ENCODE measurements around the gene ARSG. TPM values are rescaled to one million over a fixed set of nuclear protein-coding genes. Genes with fewer than 3 reads are reported as not detected.
"Not testable (repeated sequence)": the region's sequence is repeated elsewhere in the genome, so short reads cannot be mapped to it uniquely, and the experiment has no call there.

The ARSG gene
- total RNA-seq, 2 experiments from 2014 or later = 9.1 to 10.7 TPM

DNA sequence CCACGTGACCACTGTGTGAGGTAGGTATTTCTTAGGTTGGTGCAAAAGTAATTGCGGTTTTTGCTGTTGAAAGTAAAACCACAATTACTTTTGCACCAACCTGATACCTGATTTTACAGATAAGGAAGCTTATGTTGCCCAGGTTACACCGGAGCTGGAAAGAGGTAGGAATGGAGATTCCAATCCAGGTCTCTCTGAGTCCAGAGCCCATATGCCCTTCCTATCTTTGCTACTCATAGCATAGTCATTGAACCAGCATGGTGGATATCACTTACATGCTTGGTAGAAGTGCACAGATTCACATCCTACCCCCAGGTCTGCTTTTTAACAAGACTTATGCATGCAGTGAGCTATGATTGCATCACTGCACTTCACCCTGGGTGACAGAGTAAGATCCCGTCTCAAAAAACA lies 61.8 kb downstream of the ARSG start:
- no peak overlapping the region for H3K4me3 Mint-ChIP-seq
- no peak overlapping the region for H3K27ac Mint-ChIP-seq
- H3K36me3 Mint-ChIP-seq (ENCODE audit: low read depth) = peaks cover 32% of the 10 kb centered on the region
- DNase-seq = no peak
- no peaks in the 10 kb centered on the region for H3K27me3 Mint-ChIP-seq (ENCODE audit: low read depth)
- POLR2A ChIA-PET = interaction anchor here (3.1 kb wide), 1 partner anchor 61 kb away, joined by 14 read pairs; the partner anchor contains the start of genes ARSG and SLC16A6
- peaks cover 88% of the 10 kb centered on the region for H3K4me1 Mint-ChIP-seq (ENCODE audit: low read depth)
- no peak for ATAC-seq
- CTCF ChIA-PET = interaction anchor here (0.7 to 5.5 kb wide), 8 partner anchors 8 to 89 kb away, joined by 3 to 35 read pairs (median 3); no protein-coding TSS in a partner anchor
- H3K9me3 Mint-ChIP-seq (ENCODE audit: insufficient read depth) = no peaks in the 10 kb centered on the region

DNA sequence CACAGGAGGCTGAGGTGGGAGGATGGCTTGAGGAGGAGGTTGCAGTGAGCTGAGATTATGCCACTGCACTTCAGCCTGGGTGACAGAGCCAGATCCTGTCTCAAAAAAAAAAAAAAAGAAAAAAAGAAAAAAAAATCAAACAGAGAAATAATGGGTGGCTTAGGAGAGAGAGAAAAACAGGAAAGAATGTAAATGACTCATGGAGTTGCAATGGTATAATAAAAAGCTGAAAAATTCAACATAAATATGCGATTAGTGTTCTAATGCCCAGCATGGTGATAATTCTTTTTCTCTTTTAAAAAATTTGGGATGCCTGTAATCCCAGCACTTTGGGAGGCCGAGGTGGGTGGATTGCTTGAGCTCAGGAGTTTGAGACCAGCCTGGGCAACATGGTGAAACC lies 63.0 kb downstream of the ARSG start:
- H3K27me3 Mint-ChIP-seq (ENCODE audit: low read depth); H3K9me3 Mint-ChIP-seq (ENCODE audit: insufficient read depth); H3K4me3 Mint-ChIP-seq; ATAC-seq; DNase-seq: not testable (repeated sequence)
- H3K4me1 Mint-ChIP-seq (ENCODE audit: low read depth) = peaks cover 83% of the 10 kb centered on the region
- CTCF ChIA-PET = interaction anchor here (1.0 to 5.5 kb wide), 10 partner anchors 9 to 105 kb away, joined by 3 to 35 read pairs (median 4); no protein-coding TSS in a partner anchor
- H3K27ac Mint-ChIP-seq = peak overlapping the region; percentile 26
- H3K36me3 Mint-ChIP-seq (ENCODE audit: low read depth) = peaks cover 27% of the 10 kb centered on the region
- POLR2A ChIA-PET = interaction anchor here (1.1 to 3.1 kb wide), 2 partner anchors 57 to 62 kb away, joined by 3 to 14 read pairs; partner anchors contain the start of genes ARSG and SLC16A6

DNA sequence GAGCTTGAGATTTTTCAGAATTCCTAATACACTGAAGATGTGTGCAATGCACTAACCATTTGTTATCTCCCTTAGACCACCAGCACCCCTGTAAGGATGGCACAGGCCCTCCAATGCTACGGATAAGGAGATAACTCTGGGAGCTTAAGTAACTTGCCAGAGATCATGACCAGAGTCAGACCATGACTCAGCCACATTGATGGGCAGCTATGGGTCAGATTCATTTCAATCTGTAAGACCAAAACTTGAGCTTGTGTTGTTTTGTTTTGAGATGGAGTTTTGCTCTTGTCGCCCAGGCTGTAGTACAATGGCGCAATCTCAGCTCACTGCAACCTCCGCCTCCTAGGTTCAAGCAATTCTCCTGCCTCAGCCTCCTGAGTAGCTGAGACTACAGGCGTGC lies 63.8 kb downstream of the ARSG start:
- POLR2A ChIA-PET = interaction anchor here (1.1 to 3.1 kb wide), 2 partner anchors 58 to 63 kb away, joined by 3 to 14 read pairs; partner anchors contain the start of genes ARSG and SLC16A6
- ATAC-seq; H3K4me3 Mint-ChIP-seq; DNase-seq; H3K9me3 Mint-ChIP-seq (ENCODE audit: insufficient read depth); H3K27me3 Mint-ChIP-seq (ENCODE audit: low read depth): not testable (repeated sequence)
- peak overlapping the region; percentile 39 for H3K27ac Mint-ChIP-seq
- CTCF ChIA-PET = interaction anchor here (1.0 to 5.5 kb wide), 12 partner anchors 10 to 104 kb away, joined by 3 to 35 read pairs (median 4); no protein-coding TSS in a partner anchor
- H3K36me3 Mint-ChIP-seq (ENCODE audit: low read depth) = peaks cover 31% of the 10 kb centered on the region
- peaks cover 82% of the 10 kb centered on the region for H3K4me1 Mint-ChIP-seq (ENCODE audit: low read depth)

DNA sequence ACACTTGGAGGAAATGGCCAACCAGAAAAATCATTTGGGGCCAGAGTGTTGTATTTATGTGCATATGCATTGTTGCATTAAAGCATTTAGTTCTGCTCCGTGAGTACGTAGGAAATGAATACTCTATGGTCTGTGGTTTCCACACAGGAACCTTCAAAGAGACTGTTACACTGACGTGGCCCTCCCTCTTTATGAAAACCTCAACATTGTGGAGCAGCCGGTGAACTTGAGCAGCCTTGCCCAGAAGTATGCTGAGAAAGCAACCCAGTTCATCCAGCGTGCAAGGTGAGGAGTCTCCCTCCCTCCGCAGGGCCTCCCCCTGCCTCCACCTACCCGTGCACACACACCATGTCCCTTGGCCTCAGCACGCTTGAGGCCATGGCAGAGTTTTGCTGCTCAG lies 65.2 kb downstream of the ARSG start:
- POLR2A ChIA-PET = interaction anchor here (0.6 to 2.5 kb wide), 7 partner anchors 11 to 916 kb away, joined by 3 to 24 read pairs (median 3); partner anchors contain the start of genes ARSG and SLC16A6
- H3K27ac Mint-ChIP-seq = peak overlapping the region; percentile 86
- H3K27me3 Mint-ChIP-seq (ENCODE audit: low read depth) = no peaks in the 10 kb centered on the region

DNA sequence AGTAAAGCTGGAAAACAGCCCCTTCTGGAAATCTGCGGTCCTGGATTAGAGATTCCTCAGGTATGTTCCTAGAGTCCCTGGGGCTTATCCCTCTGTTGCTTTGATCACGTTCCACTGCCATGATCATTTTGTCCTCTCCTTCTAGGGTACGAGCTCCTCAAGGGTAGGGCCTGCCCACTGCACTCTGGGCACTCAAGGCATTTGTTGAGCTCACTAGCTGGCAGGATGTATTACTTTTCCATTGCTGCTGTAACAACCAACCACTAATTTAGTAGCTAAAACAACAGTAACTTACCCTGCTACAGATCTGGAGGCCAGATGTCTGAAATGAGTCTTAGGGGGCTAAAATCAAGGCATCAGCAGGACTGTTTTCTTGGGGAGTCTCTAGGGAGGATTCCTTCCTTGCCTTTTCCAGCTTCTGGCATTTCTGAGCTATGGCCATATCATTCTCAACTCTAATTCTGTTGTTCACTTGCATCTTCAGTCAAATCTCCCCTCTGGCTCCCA lies 65.7 kb downstream of the ARSG start:
- no peaks in the 10 kb centered on the region for H3K9me3 Mint-ChIP-seq (ENCODE audit: insufficient read depth)
- DNase-seq (peak; percentile 48), ATAC-seq (peak; percentile 50)
- H3K27ac Mint-ChIP-seq = peak overlapping the region; percentile 86
- peaks cover 70% of the 10 kb centered on the region for H3K4me1 Mint-ChIP-seq (ENCODE audit: low read depth)
- ChIA-PET CTCF (interaction anchor here (0.9 to 5.5 kb wide), 16 partner anchors 10 to 177 kb away, joined by 3 to 35 read pairs (median 4); no protein-coding TSS in a partner anchor), POLR2A (interaction anchor here (0.8 to 2.5 kb wide), 5 partner anchors 11 to 151 kb away, joined by 3 to 24 read pairs (median 11); partner anchors contain the start of genes ARSG and SLC16A6)
- H3K27me3 Mint-ChIP-seq (ENCODE audit: low read depth) = no peaks in the 10 kb centered on the region
- peaks cover 26% of the 10 kb centered on the region for H3K36me3 Mint-ChIP-seq (ENCODE audit: low read depth)
- peak overlapping the region; percentile 60 for H3K4me3 Mint-ChIP-seq

More for the DNA sequence above, 65.2 kb downstream of the ARSG start:
- Mint-ChIP-seq H3K9me3 (ENCODE audit: insufficient read depth) (no peaks in the 10 kb centered on the region), H3K4me3 (peak overlapping the region; percentile 60), H3K4me1 (ENCODE audit: low read depth) (peaks cover 75% of the 10 kb centered on the region), H3K36me3 (ENCODE audit: low read depth) (peaks cover 30% of the 10 kb centered on the region)
- peak; percentile 88 for DNase-seq
- CTCF ChIA-PET = interaction anchor here (0.9 to 5.5 kb wide), 15 partner anchors 9 to 176 kb away, joined by 3 to 35 read pairs (median 4); no protein-coding TSS in a partner anchor
- ATAC-seq = peak; percentile 94

DNA sequence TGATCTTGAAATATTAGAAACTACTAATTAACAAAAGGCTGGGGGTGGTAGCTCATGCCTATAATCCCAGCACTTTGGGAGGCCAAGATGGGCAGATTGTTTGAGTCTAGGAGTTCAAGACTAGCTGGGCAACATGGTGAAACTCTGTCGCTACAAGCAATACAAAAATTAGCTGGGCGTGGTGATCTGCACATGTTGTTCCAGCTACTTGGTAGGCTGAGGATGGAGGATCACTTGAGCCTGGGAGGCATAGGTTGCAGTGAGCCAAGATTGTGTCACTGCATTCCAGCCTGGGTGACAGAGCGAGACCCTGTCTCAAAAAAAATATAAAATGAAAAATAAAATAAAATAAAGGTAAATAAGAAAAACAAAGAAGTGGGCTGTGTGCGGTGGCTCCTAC lies 66.6 kb downstream of the ARSG start:
- no peak overlapping the region for H3K4me3 Mint-ChIP-seq
- peaks cover 61% of the 10 kb centered on the region for H3K4me1 Mint-ChIP-seq (ENCODE audit: low read depth)
- H3K36me3 Mint-ChIP-seq (ENCODE audit: low read depth) = peaks cover 22% of the 10 kb centered on the region
- DNase-seq = no peak
- peak overlapping the region; percentile 86 for H3K27ac Mint-ChIP-seq
- no peaks in the 10 kb centered on the region for H3K9me3 Mint-ChIP-seq (ENCODE audit: insufficient read depth)
- no peak for ATAC-seq
- POLR2A ChIA-PET = interaction anchor here (2.5 kb wide), 1 partner anchor 12 kb away, joined by 18 read pairs; no protein-coding TSS in a partner anchor
- H3K27me3 Mint-ChIP-seq (ENCODE audit: low read depth) = no peaks in the 10 kb centered on the region
- CTCF ChIA-PET = interaction anchor here (1.0 to 5.5 kb wide), 7 partner anchors 25 to 104 kb away, joined by 4 to 35 read pairs (median 4); no protein-coding TSS in a partner anchor

DNA sequence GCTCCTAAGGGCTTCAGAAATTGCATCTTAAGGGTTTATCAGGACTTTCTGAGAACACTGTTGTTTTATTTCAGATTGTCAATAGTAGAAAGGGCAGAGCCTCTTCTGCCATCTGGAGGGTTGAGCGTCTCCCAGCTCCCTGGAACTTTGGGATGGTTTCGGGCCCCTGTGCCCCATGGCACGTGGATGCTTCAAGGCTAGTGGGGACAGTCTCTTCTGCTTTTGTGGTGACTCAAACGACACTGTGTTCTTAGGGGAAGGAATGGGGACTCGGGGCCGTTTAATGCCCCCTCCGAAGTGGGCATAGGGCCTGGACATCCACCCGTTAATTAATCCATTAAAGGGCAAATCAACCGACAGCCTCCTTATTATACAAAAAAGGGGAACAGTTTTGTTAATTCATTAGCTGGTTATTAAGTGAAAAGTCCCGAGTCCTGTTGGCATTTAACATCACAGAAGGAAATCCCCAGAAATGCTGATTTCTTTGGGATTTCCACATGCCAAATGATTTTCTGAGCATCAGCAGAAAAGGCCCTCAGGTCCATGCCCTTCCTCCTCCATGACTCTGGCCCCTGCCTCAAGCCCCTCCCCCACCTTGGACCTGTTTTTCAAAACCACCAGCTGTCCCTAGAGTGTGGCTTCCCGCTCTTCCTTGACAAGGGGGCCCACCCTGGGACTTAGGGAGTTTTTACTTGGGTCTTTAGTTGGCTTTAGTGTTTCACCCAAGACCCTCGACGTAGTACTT lies 68.7 kb downstream of the ARSG start:
- ChIA-PET POLR2A (no interaction called here), CTCF (interaction anchor here (1.2 kb wide), 1 partner anchor 39 kb away, joined by 5 read pairs; no protein-coding TSS in a partner anchor)
- Mint-ChIP-seq H3K9me3 (ENCODE audit: insufficient read depth) (no peaks in the 10 kb centered on the region), H3K36me3 (ENCODE audit: low read depth) (peaks cover 20% of the 10 kb centered on the region), H3K27me3 (ENCODE audit: low read depth) (no peaks in the 10 kb centered on the region), H3K4me1 (ENCODE audit: low read depth) (peaks cover 47% of the 10 kb centered on the region), H3K4me3 (no peak overlapping the region), H3K27ac (peak overlapping the region; percentile 31)
- no peak for ATAC-seq
- DNase-seq = no peak

DNA sequence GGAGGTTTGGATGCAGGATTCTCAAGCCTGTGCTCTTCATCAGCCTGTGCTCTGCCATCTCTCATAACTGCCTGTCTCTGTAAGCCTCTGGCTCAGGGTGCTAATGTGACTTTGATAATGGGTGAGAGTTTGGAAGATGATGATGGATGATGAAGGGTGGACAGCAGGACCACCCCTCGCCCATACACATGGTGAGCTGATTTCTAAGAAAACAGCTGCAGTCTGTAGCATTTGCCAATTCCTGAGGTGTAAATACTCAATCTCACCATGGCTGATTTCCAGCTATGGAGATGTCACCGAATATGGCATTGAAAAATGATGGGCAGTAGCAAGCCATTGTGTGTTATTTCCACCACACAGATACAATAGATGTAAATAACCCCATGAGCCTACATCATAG lies 74.2 kb downstream of the ARSG start:
- Mint-ChIP-seq H3K4me3 (no peak overlapping the region), H3K9me3 (ENCODE audit: insufficient read depth) (no peaks in the 10 kb centered on the region), H3K27me3 (ENCODE audit: low read depth) (no peaks in the 10 kb centered on the region), H3K4me1 (ENCODE audit: low read depth) (peaks cover 4% of the 10 kb centered on the region), H3K36me3 (ENCODE audit: low read depth) (peaks cover 7% of the 10 kb centered on the region), H3K27ac (no peak overlapping the region)
- ATAC-seq = no peak
- ChIA-PET POLR2A (no interaction called here), CTCF (interaction anchor here (1.3 kb wide), 1 partner anchor 18 kb away, joined by 3 read pairs; no protein-coding TSS in a partner anchor)
- no peak for DNase-seq

DNA sequence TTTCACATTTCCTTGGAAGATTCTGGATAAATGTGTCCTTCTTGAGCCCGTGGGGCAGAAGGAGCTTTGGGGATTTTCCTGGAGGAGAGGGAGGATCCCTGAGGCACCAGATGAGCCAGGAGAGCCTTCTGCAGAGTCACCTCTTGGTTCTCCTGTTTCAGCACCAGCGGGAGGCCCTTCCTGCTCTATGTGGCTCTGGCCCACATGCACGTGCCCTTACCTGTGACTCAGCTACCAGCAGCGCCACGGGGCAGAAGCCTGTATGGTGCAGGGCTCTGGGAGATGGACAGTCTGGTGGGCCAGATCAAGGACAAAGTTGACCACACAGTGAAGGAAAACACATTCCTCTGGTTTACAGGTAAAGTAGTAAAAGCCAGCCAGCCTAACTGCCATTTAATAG lies 77.1 kb downstream of the ARSG start:
- Mint-ChIP-seq H3K36me3 (ENCODE audit: low read depth) (peaks cover 21% of the 10 kb centered on the region), H3K27ac (no peak overlapping the region), H3K4me1 (ENCODE audit: low read depth) (peaks cover 4% of the 10 kb centered on the region), H3K27me3 (ENCODE audit: low read depth) (no peaks in the 10 kb centered on the region), H3K9me3 (ENCODE audit: insufficient read depth) (peaks cover 4% of the 10 kb centered on the region), H3K4me3 (no peak overlapping the region)
- POLR2A ChIA-PET = no interaction called here
- DNase-seq (no peak), ATAC-seq (no peak)
- CTCF ChIA-PET = no interaction called here

DNA sequence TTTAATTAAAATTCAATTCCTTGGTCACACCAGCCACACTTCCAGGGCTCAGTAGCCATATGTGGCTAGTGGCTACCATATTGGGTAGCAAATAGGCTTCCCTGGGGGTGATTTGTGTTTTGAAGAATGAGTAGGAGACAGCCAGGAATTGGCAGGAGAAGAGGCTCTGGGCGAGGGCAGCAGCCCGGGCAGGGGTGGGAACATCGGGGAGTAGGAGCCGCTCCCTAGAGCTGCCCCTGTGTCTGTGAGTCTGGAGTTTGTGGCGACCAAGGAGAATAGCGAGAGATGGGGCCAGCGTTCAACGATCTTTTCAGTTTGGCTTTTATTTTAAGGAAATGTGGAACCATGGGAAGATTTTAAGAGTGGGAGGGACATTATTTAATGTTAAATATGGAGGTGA lies 84.3 kb downstream of the ARSG start:
- H3K4me1 Mint-ChIP-seq (ENCODE audit: low read depth) = no peaks in the 10 kb centered on the region
- no peaks in the 10 kb centered on the region for H3K27me3 Mint-ChIP-seq (ENCODE audit: low read depth)
- peaks cover 4% of the 10 kb centered on the region for H3K9me3 Mint-ChIP-seq (ENCODE audit: insufficient read depth)
- peaks cover 13% of the 10 kb centered on the region for H3K36me3 Mint-ChIP-seq (ENCODE audit: low read depth)
- DNase-seq = no peak
- H3K27ac Mint-ChIP-seq = no peak overlapping the region
- no peak overlapping the region for H3K4me3 Mint-ChIP-seq
- ATAC-seq = no peak
- POLR2A ChIA-PET = no interaction called here
- CTCF ChIA-PET = interaction anchor here (1.0 kb wide), 1 partner anchor 23 kb away, joined by 5 read pairs; no protein-coding TSS in a partner anchor

DNA sequence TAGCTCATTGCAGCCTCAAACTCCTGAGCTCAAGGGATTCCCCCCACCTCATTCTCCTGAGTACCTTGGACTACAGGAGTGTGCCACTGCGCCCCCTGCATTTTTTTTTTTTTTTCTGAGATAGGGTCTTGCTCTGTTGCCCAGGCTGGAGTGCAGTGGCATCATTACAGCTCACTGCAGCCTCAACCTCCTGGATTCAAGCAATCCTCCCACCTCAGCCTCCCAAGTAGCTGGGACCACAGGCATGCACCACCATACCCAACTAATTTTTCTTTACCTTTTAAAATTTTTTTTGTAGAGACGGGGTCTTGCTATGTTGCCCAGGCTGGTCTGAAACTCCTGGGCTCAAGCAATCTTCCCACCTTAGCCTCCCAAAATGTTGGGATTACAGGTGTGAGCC lies 84.9 kb downstream of the ARSG start:
- POLR2A ChIA-PET = interaction anchor here (0.6 kb wide), 1 partner anchor 92 kb away, joined by 3 read pairs; no protein-coding TSS in a partner anchor
- not testable (repeated sequence) for H3K4me3 Mint-ChIP-seq; H3K9me3 Mint-ChIP-seq (ENCODE audit: insufficient read depth); H3K27me3 Mint-ChIP-seq (ENCODE audit: low read depth); DNase-seq; ATAC-seq; H3K4me1 Mint-ChIP-seq (ENCODE audit: low read depth); H3K27ac Mint-ChIP-seq
- peaks cover 11% of the 10 kb centered on the region for H3K36me3 Mint-ChIP-seq (ENCODE audit: low read depth)
- CTCF ChIA-PET = interaction anchor here (1.0 kb wide), 1 partner anchor 23 kb away, joined by 5 read pairs; no protein-coding TSS in a partner anchor

Data from activated CD8-positive, alpha-beta T cell treated with anti-CD3 and anti-CD28 coated beads, Interleukin-2, amount 10 ng/mL, durations not matched to agents 7 days and 5 days (primary cell).